ENCODE results near the gene TOMM20.

The TOMM20 gene

GRCh38 chr1:235063068-235063765 lies 65.4 kb downstream of the TOMM20 start:
- DNase-seq (ENCODE audit: low spot score) = no peak

GRCh38 chr1:235060607-235061470 lies 67.8 kb downstream of the TOMM20 start:
- no peak for DNase-seq (ENCODE audit: low spot score)
